ENCODE results near the gene NPDC1. TPM values are rescaled to one million over a fixed set of nuclear protein-coding genes. Genes with fewer than 3 reads are reported as not detected.
"Not testable (repeated sequence)": the region's sequence is repeated elsewhere in the genome, so short reads cannot be mapped to it uniquely, and the experiment has no call there.

The NPDC1 gene
- total and polyA plus RNA-seq, 5 donors = 68.3 to 81.0 (median 71.2) TPM

DNA sequence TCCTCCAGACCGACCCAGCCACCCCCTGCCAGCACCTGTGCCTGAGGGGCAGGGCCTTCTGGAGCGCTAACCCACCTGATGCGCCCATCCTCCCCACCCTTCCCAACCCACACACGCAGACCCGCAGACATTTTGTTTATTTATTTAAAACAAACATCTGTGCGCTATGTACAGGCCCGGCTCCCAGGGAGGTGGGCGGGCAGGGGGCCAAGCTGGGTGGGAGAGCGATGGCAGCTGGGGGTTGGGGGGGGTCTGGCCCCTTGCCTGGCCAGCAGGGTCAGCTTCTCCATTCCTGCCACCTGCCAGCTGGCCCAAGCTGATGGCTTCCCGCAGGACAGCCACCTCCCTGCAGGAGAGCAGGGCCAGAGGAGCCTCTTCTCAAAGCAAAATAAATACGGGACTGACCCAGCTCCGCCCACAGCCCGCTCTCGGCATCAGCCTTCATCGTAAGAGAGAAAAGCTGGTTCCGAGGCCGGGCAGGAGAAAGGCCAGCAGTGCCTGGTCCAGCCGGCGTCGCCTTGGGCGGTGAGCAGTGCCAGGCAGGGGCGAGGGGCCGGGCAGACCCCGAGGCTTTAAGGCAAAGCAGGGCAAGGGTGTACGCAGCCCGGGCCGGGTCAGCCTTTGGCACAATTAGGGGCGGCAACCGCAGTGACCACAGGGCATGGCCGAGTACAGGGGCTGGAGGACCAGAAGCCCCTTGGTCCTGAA lies 38.7 kb downstream of the NPDC1 start:
- intact Hi-C loops (cut with DNase I) = no loop called here
- no peak for ATAC-seq

DNA sequence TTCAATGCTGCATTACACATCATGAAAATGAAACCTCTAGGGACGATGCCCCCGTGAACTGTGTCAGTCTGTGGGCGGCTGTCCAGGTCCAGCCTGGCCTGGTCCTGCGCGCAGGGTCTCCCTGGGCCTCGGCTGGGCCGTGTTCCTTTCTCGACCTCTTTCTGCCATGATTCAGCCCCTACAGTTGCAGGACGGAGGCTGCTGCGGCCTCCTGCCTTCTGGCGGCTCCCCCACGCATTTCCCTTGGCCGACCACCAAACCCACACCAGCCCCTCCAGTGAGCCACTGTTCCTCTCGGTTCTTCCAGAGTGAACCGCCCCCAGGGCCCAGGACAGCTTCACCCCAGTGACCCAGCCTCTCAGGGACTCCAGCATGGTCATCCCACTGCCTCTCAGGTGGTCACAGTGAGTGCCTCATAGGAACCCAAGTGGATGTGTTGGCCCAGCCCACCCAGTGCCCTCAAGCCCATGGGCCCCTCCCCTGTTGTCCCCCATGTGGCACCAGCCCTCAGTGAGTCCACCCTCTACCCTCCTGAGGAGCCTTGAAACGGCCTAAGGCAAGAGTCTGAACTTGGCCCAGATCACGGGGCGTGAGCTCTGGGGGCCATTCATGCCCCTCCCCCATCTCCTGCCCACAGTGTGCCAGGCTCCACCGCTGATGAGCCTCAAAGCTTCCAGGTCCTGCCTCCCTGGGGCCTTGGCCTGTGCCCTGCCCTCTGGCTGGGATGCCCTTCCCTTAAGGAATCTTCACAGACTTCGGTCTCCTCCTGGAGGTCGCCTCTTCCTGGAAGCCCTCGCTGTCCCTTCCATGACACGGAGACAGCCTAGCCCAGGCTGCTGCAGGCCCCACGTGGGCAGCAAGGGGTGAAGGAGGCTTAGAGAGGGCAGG lies 39.6 kb downstream of the NPDC1 start:
- 59% methylated on average over 24 of the region's 24 CpGs for WGBS
- Histone ChIP-seq H3K9me3 (ENCODE audit: control insufficient read depth, low read length) (no peaks in the 10 kb centered on the region), H3K27ac (ENCODE audit: low read length) (no peak overlapping the region), H3K4me3 (ENCODE audit: low read length) (no peak overlapping the region), H3K4me1 (ENCODE audit: control insufficient read depth, insufficient read depth, low read length) (no peaks in the 10 kb centered on the region), H3K27me3 (ENCODE audit: control insufficient read depth, insufficient read depth) (no peaks in the 10 kb centered on the region)
- intact Hi-C loops (cut with DNase I) = no loop called here
- DNase-seq (peak in 1 of 3 donors; percentile 61), ATAC-seq (peak in 1 of 2 donors; percentile 17)

More for the DNA sequence above, 38.7 kb downstream of the NPDC1 start:
- H3K9me3 ChIP-seq (ENCODE audit: control insufficient read depth, low read length) = no peaks in the 10 kb centered on the region
- 78% methylated on average over 30 of the region's 30 CpGs for WGBS
- peak in 1 of 3 donors; percentile 71 for DNase-seq
- H3K4me1 ChIP-seq (ENCODE audit: control insufficient read depth, insufficient read depth, low read length) = no peaks in the 10 kb centered on the region
- no peak overlapping the region for H3K4me3 ChIP-seq (ENCODE audit: low read length)
- H3K27me3 ChIP-seq (ENCODE audit: control insufficient read depth, insufficient read depth) = no peaks in the 10 kb centered on the region
- H3K27ac ChIP-seq (ENCODE audit: low read length) = no peak overlapping the region

DNA sequence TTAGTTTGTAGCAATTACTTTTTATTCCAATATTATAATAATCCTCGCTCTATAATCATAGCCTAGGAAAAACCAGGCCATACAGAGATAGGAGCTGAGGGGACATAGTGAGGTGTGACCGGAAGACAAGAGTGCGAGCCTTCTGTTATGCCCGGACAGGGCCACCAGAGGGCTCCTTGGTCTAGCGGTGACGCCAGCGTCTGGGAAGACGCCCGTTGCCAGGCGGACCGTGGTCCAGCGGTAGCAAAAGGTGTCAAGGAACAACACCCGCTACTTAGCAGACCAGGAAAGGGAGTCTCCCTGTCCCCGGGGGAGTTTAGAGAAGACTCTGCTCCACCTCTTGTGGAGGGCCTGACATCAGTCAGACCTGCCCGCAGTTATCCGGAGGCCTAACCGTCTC lies 41.7 kb downstream of the NPDC1 start:
- intact Hi-C loops (cut with DNase I); ATAC-seq: not testable (repeated sequence)

DNA sequence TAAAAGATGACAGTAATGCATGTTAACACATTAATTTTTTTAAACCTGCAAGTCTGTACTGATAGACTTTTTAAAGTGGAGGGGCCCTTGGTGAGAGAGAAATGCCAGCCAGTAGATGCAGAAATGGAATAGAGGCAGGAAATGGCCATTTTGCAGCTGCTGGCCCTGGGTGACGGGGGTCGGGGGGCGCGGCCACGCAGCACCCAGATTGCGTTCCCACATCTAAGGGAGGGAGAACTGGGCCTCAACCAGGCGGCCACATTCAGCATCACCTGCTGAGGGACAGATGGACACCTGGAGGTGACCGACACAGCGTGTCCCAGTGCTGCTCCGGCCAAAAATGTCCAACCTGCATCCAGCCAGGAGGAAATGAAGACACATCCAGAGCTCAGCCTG lies 43.3 kb downstream of the NPDC1 start:
- WGBS = 87% methylated on average over 10 of the region's 10 CpGs
- DNase-seq (no peak), ATAC-seq (no peak)
- no peak overlapping the region for H3K27ac ChIP-seq (ENCODE audit: low read length)
- no peaks in the 10 kb centered on the region for H3K9me3 ChIP-seq (ENCODE audit: control insufficient read depth, low read length)
- H3K4me1 ChIP-seq (ENCODE audit: control insufficient read depth, insufficient read depth, low read length) = no peaks in the 10 kb centered on the region
- no peaks in the 10 kb centered on the region for H3K27me3 ChIP-seq (ENCODE audit: control insufficient read depth, insufficient read depth)
- intact Hi-C loops (cut with DNase I) = no loop called here
- H3K4me3 ChIP-seq (ENCODE audit: low read length) = no peak overlapping the region

More for the DNA sequence above, 41.7 kb downstream of the NPDC1 start:
- not testable (repeated sequence) for H3K9me3 ChIP-seq (ENCODE audit: control insufficient read depth, low read length); H3K27me3 ChIP-seq (ENCODE audit: control insufficient read depth, insufficient read depth); H3K4me3 ChIP-seq (ENCODE audit: low read length); H3K4me1 ChIP-seq (ENCODE audit: control insufficient read depth, insufficient read depth, low read length); H3K27ac ChIP-seq (ENCODE audit: low read length); DNase-seq
- 42% methylated on average over 17 of the region's 17 CpGs for WGBS

DNA sequence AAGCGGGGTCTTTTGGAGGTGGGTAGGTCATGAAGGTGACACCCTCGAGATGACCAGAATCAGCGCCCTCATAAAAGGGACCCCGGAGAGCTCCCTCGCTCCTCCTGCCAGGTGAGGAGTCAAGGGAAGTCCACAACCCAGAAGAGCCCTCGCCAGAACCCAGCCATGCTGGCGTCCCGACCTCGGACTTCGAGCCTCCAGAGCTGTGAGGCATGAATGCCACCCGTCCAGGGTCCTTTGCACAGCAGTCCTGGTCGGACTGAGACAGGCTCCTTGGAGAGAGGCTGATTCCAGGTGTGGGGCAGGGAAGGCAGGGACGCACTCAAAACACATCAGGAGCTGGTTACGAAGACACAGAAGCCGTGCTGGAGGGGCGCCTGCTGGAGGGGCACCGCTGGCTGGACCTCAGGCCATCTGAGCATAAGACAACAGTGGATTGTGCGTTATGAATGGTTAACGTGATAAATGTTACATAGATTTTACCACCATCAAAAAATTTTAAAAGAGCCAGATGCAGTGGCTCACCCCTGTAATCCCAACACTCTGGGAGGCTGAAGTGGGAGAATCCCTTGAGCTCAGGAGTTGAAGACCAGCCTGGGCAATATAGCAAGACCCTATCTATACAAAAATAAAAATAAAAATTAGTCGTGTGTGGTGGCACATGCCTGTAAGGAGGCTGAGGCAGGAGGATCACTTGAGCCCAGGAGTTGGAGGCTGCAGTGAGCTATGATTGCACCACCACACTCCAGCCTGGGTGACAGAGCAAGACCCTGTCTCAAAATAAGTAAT lies 43.9 kb downstream of the NPDC1 start:
- WGBS = 86% methylated on average over 20 of the region's 20 CpGs
- Histone ChIP-seq H3K27ac (ENCODE audit: low read length) (no peak overlapping the region), H3K4me3 (ENCODE audit: low read length) (no peak overlapping the region), H3K4me1 (ENCODE audit: control insufficient read depth, insufficient read depth, low read length) (no peaks in the 10 kb centered on the region), H3K9me3 (ENCODE audit: control insufficient read depth, low read length) (no peaks in the 10 kb centered on the region), H3K27me3 (ENCODE audit: control insufficient read depth, insufficient read depth) (no peaks in the 10 kb centered on the region)
- ATAC-seq (no peak), DNase-seq (no peak)
- intact Hi-C loops (cut with DNase I) = no loop called here

DNA sequence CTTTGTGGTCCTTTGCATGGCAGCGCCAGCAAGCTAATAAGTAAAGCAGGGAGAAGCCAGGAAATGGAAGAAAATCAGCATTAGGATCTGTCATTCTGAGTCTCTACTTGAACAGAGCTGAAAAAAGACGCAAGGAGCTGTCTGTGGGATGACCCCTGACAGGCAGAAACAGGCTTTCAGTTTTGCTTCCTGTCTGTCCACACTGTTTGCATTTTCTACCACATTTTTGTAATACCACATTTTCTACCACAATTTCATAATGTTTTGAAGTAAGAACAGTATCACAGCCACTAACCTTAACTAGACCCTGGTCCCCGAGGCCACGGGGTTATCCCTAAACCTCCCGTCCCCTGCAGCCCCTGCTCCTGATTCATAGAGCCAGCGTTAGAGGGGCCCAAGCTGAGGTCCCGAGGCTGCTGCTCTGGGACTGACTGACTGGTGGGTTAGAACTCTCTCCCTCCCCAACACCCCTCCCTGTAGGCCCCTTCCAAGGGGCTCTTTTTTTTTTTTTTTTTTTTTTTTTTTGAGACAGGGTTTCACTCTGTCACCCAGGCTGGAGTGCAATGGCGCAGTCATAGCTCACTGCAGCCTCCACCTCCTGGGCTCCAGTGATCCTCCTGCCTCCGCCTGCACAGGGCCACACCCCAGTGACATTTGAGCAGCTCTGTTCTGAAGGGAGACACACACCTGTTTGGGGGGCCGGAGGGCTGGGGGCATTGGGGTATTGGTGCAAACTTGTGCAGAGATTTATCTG lies 45.6 kb downstream of the NPDC1 start:
- Histone ChIP-seq H3K9me3 (ENCODE audit: control insufficient read depth, low read length) (no peaks in the 10 kb centered on the region), H3K27ac (ENCODE audit: low read length) (no peak overlapping the region), H3K4me3 (ENCODE audit: low read length) (no peak overlapping the region), H3K27me3 (ENCODE audit: control insufficient read depth, insufficient read depth) (no peaks in the 10 kb centered on the region), H3K4me1 (ENCODE audit: control insufficient read depth, insufficient read depth, low read length) (no peaks in the 10 kb centered on the region)
- 71% methylated on average over 10 of the region's 10 CpGs for WGBS
- ATAC-seq = no peak
- no peak for DNase-seq
- intact Hi-C loops (cut with DNase I) = no loop called here

DNA sequence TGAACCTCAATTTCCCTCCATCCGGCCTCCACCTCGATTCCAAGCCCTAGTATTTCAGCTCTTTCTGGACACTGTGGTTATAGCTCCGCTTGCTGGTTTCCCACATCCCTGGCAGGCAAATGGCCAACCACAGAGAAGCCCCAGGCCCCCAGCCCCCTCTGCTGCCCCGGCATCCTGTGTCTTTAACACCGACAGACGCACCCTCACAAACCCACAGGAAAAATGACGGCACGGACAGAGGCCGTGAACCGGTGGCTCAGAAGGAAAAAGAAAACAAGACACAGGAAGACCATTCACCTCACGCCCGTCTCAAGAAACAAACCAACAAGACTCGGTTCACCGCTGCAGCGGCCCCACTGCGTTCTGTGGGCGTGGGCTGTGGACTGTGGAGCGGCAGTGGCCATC lies 48.1 kb downstream of the NPDC1 start:
- no peak overlapping the region for H3K27ac ChIP-seq (ENCODE audit: low read length)
- H3K27me3 ChIP-seq (ENCODE audit: control insufficient read depth, insufficient read depth) = no peaks in the 10 kb centered on the region
- intact Hi-C loops (cut with DNase I) = no loop called here
- no peak overlapping the region for H3K4me3 ChIP-seq (ENCODE audit: low read length)
- ATAC-seq (no peak), DNase-seq (no peak)
- 51% methylated on average over 18 of the region's 18 CpGs for WGBS
- H3K9me3 ChIP-seq (ENCODE audit: control insufficient read depth, low read length) = no peaks in the 10 kb centered on the region
- H3K4me1 ChIP-seq (ENCODE audit: control insufficient read depth, insufficient read depth, low read length) = peaks cover 4% of the 10 kb centered on the region

DNA sequence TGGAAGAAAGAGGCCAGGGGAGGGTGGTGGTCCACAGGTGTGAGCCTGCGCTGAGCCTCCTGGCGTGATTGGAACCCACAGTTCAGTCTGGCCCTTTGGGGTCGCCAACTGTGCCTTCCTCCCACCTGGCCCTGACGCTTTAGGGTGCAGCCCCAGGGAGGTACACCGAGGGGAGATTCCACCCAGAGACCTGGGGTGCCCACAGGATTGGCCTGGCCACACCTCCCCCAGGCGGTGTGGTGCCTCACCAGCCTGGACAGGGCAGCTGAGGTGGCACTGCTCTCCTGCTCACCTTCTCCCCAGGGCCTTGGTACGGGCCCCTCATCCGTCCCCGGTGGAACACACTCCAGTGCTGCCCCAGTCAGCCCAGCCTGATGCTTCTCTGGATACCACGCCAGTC lies 48.6 kb downstream of the NPDC1 start:
- 81% methylated on average over 10 of the region's 10 CpGs for WGBS
- DNase-seq (no peak), ATAC-seq (no peak)
- intact Hi-C loops (cut with DNase I) = no loop called here
- Histone ChIP-seq H3K27me3 (ENCODE audit: control insufficient read depth, insufficient read depth) (no peaks in the 10 kb centered on the region), H3K9me3 (ENCODE audit: control insufficient read depth, low read length) (no peaks in the 10 kb centered on the region), H3K4me3 (ENCODE audit: low read length) (no peak overlapping the region), H3K4me1 (ENCODE audit: control insufficient read depth, insufficient read depth, low read length) (peaks cover 4% of the 10 kb centered on the region), H3K27ac (ENCODE audit: low read length) (no peak overlapping the region)

DNA sequence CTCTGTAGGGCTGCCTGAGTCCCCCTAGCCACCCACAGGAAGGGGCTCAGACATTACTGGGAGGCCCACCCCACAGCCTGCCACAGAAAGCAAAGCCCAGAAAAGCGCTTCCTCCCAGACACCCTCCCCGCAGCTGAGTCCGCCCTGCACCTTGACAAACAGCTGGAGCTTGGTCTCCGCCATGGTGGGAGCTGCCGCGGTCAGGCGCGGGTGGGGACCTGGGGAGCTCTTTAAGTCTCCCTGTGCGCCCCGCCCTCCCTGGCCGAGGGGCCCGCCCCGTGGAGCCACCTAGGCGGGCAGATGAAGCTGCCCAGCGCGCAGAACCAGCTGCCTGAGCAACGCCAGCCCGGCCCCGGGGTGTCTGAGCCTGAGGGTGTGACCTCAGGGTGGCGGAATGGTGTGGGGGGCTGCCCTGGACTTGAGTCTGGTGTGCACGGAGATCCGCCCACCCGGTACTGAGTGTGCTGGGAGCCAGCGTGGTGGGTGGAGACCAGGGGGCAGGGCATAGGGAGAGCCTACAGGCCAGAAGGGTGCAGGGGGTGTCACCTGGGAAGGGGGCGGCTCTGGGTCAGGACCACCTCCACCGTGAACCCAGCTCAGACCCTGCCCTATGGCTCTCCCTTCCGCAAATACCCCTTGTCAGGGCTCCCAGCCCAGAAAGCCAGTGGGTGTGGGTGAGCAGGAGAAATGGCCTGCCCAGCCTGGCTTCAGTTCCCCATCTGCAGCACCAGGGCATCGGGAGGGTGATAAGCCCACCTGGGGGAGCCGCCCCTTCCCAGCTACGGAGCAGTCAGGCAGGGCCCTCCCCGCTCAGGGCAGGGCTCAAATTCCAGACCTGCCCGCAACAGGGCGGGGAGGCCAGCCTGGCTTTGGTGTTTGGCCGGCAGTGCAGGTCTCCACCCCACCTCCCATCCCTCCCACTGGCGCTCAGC lies 49.4 kb downstream of the NPDC1 start, which contains the start of gene CLIC3:
Gene CLIC3, minus strand, starts transcription at position 208 of the 932 bp plus-strand sequence. Its CDS starts 25 bp downstream, at position 183.
- peak in 1 of 2 donors; percentile 6 for ATAC-seq
- Histone ChIP-seq H3K4me1 (ENCODE audit: control insufficient read depth, insufficient read depth, low read length) (peaks cover 4% of the 10 kb centered on the region), H3K4me3 (ENCODE audit: low read length) (no peak within 1 kb of the TSS), H3K9me3 (ENCODE audit: control insufficient read depth, low read length) (no peaks in the 10 kb centered on the region), H3K27me3 (ENCODE audit: control insufficient read depth, insufficient read depth) (no peaks in the 10 kb centered on the region), H3K27ac (ENCODE audit: low read length) (peak within 1 kb of the TSS; percentile 12)
- DNase-seq = peak; percentile 56 to 81 (median 80)
- WGBS = 32% methylated on average over 35 of the region's 35 CpGs
- intact Hi-C loops (cut with DNase I) = no loop called here

Measured in right cardiac atrium (tissue), 5 donors.